K562 (cell line): ENCODE measurements around the gene DGKE. TPM values are rescaled to one million over a fixed set of nuclear protein-coding genes. Genes with fewer than 3 reads are reported as not detected.
A peak's percentile ranks its signal among the peaks of the same experiment; 100 is the strongest.

Experiments
- CTBP1 ChIP-seq: fragments of 450-650 bp; IDR thresholded peaks from 2 replicates; pipeline ENCODE4 v1.6.1; 2016; ENCODE audit warnings: borderline replicate concordance
- CXXC5 ChIP-seq: fragments of 250-450 bp; sonication (Bioruptor Pico); IDR thresholded peaks from 2 replicates; pipeline ENCODE4 v1.8.0; 2022; ENCODE audit warnings: inconsistent platforms, mild to moderate bottlenecking, moderate library complexity
- E2F5 ChIP-seq: sonication (generic); formaldehyde crosslinking; IDR thresholded peaks from 2 replicates; pipeline ENCODE4 v1.8.0; 2022; ENCODE audit warnings: mild to moderate bottlenecking, missing genetic modification reagents
- ELF1 ChIP-seq: fragments of 200-800 bp; sonication (Bioruptor generic); IDR thresholded peaks from 2 replicates; pipeline ENCODE4 v1.6.1; 2016; ENCODE audit warnings: missing genetic modification characterization, missing compliant biosample characterization
- GATA2 ChIP-seq: sonication (generic); formaldehyde crosslinking; IDR thresholded peaks from 2 replicates; pipeline ENCODE4 v1.4.0; 2020; ENCODE audit warnings: mild to moderate bottlenecking, missing genetic modification reagents
- HNRNPLL ChIP-seq: fragments of 200-400 bp; formaldehyde crosslinking; IDR thresholded peaks from 2 replicates; pipeline ENCODE4 v1.6.1; 2017; ENCODE audit warnings: low read length, low read depth, mild to moderate bottlenecking; ENCODE audit not compliant: poor library complexity, severe bottlenecking
- PHF8 ChIP-seq: fragments of 200-600 bp; sonication (generic); IDR thresholded peaks from 2 replicates; pipeline ENCODE4 v1.6.1; 2012; ENCODE audit warnings: mixed run types, mild to moderate bottlenecking, inconsistent platforms, low read length, moderate library complexity, borderline replicate concordance
- POLR2A ChIP-seq: fragments of 450-650 bp; conservative IDR thresholded peaks from 2 replicates; pipeline ENCODE4 v1.6.1; 2016
- ZBTB40 ChIP-seq, 2 experiments: fragments of 450-650 bp in 1 of 2; sonication (generic) in 1 of 2; formaldehyde crosslinking in 1 of 2; IDR thresholded peaks; 2 replicates each; pipeline versions ENCODE4 v1.7.1 to v1.9.0; 2016 to 2022; ENCODE audit warnings: inconsistent platforms in 1 of 2, mild to moderate bottlenecking in 1 of 2, missing genetic modification reagents in 1 of 2
- ZNF24 ChIP-seq: fragments of 450-650 bp; IDR thresholded peaks from 2 replicates; pipeline ENCODE4 v1.6.1; 2016
- ZNF263 ChIP-seq: sonication (generic); formaldehyde crosslinking; IDR thresholded peaks from 2 replicates; pipeline ENCODE4 v1.8.0; 2022; ENCODE audit warnings: mild to moderate bottlenecking, missing genetic modification reagents, borderline replicate concordance
- polyA plus RNA-seq, 8 experiments: library from polyadenylated mRNA; depleted of rRNA in 4 of 8; stranded (reverse) in 5 of 8; unstranded in 3 of 8; fragments of >200 nt; fragmentation: Nextera tagmentation in 2 of 8; fragmentation: Illumina TruSeq in 1 of 8; extraction: Ambion mirVana in 2 of 8; extraction: Trizol in 1 of 8; gene quantifications; 2 replicates each; pipeline versions ENCODE4 v1.2.1 to v1.2.3, GENCODE V29; 2011 to 2014; ENCODE audit warnings: inconsistent platforms in 1 of 8, missing spikeins in 1 of 8
- total RNA-seq, 7 experiments: library from RNA; depleted of rRNA in 6 of 7; stranded (reverse); fragments of >200 nt in 6 of 7; fragmentation: Illumina TruSeq in 2 of 7; extraction: Trizol in 2 of 7; gene quantifications; 2 replicates each; pipeline versions ENCODE4 v1.2.1 to v1.2.3, GENCODE V29; 2011 to 2021; ENCODE audit warnings: low replicate concordance in 1 of 7

DGKE gene
- total and polyA plus RNA-seq, 9 of the 15 experiments (the other 6 are each of a cell fraction or from before 2014, with no cell fraction given) = 1.3 to 9.9 (median 5.9) TPM

DNA sequence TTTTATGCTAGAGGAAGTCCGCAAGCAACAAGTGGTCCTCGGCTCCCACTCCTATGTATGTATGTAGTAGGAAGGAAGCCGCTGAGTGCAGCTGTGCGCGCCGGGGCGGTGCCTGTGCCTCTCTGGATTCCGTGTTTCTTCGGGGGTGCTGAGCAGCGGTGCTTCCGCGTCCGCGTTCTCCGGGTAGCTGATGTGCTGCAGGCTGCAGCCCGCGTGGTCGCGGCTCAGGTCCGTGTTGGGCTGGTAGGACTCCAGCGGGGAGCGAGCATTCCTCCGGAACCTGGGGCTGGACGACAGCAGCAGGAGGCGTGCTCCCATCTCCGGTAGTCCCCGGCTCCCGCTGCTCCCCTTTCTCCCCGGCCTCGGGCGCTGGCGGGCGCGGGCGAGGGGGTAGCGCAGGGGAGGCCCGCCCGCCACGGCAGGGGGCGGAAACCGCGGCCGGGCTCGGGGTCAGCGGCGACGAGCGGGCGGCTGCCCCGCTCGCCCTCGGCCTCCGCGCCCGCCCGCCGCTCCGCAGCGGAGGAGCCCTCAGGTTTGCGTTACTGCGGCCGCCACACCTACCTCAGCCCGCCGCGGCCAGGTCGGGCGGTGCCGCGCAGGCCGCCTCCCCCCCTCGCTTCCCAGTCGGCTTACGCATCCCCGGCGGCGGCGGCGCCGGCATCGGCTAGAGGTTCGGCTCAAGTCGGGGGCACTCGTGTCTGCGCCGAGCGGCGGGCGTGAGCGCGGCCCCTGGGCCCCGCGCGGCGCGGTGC is 718 bp upstream of the DGKE start (continued):
- TF ChIP-seq E2F5 (CRISPR knock-in tag) (no peak), CXXC5 (peak; percentile 55), ZBTB40 (IDR thresholded peaks at IDR 0.05) (peak; percentile 52), ZBTB40 (CRISPR knock-in tag; IDR thresholded peaks at IDR 0.05) (no peak), GATA2 (CRISPR knock-in tag) (no peak), ZNF263 (CRISPR knock-in tag) (peak; percentile 42; the same call in 1 of the 2 replicates), PHF8 (peak; percentile 39; the same call in 1 of the 2 replicates), ELF1 (tag) (peak; percentile 77), POLR2A (no peak), HNRNPLL (peak; percentile 49), CTBP1 (peak; percentile 19; the same call in 1 of the 2 replicates), ZNF24 (0 out of 2 replicates have a peak, but pooled peaks have one; percentile 6)
